ENCODE results near the gene ANK3. TPM values are rescaled to one million over a fixed set of nuclear protein-coding genes. Genes with fewer than 3 reads are reported as not detected.

ANK3 gene
- polyA plus RNA-seq, 4 donors: 9.9 to 81.4 (median 35.5) TPM

DNA sequence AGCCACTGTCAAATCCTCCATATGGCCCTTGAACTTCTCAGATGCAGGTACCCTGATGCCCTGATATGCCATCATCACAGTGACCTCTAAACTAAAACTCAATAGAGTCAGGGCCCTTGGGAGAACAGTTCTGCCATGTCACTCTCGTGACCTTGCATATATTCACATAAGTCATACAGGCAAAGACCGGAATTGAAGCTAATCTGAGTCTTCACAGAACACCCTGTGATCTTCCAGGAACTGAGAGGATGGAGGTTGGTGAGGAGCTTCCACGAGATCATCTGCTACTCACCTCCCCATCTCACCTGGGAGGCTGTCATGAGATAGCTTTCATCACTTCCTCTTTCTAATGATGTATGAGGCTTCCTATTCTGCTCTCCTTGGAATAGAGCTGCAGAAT, 254.7 kb downstream of the ANK3 start:
- no peak for DNase-seq
- no peak for FAIRE-seq
- peaks cover 0 to 10% (median 0%) of the 10 kb centered on the region in 3 donors for H3K36me3 ChIP-seq (ENCODE audit: control insufficient read depth in 3 of 3, insufficient read depth in 2 of 3, low read depth in 1 of 3, low read length in 3 of 3)
- no peaks in the 10 kb centered on the region for H3K27me3 ChIP-seq (ENCODE audit: control insufficient read depth in 3 of 3, insufficient read depth in 3 of 3, low read length in 3 of 3)
- H3K4me1 ChIP-seq (ENCODE audit: control insufficient read depth in 3 of 3, insufficient read depth in 2 of 3, low read depth in 1 of 3, low read length in 2 of 3): peaks cover 0 to 11% (median 0%) of the 10 kb centered on the region in 3 donors
- H3K9me3 ChIP-seq (ENCODE audit: control insufficient read depth in 2 of 2, insufficient read depth in 1 of 2, low read depth in 1 of 2, low read length in 1 of 2): no peaks in the 10 kb centered on the region
- WGBS, 3 donors: 82 to 96% (median 82%) methylated on average over 3 of the region's 3 CpGs
- H3K4me3 ChIP-seq (ENCODE audit: low read depth in 1 of 3, low read length in 3 of 3): no peak overlapping the region
- H3K27ac ChIP-seq (ENCODE audit: low read depth in 1 of 3, low read length in 2 of 3): no peak overlapping the region

DNA sequence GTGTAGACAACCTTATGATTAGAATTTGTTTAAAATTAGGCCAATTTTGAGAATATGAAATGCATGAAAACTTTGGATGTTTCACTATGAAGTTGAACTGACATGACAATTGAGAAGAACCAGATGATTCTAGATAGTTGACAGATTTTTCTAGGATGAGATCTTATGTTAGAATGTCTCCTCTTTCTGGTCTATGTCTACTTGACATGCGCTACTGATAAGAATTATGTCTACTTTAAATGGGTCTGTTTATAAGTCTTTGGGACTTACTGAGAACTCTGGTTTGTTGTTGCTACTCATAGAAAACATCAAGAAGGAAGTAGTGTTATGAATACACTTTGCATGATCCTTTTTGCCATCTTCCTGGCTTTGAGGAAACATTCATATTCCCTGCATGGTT, 255.1 kb downstream of the ANK3 start:
- Histone ChIP-seq H3K9me3 (ENCODE audit: control insufficient read depth in 2 of 2, insufficient read depth in 1 of 2, low read depth in 1 of 2, low read length in 1 of 2) (no peaks in the 10 kb centered on the region), H3K4me3 (ENCODE audit: low read depth in 1 of 3, low read length in 3 of 3) (no peak overlapping the region), H3K36me3 (ENCODE audit: control insufficient read depth in 3 of 3, insufficient read depth in 2 of 3, low read depth in 1 of 3, low read length in 3 of 3) (peaks cover 0 to 10% (median 0%) of the 10 kb centered on the region in 3 donors), H3K4me1 (ENCODE audit: control insufficient read depth in 3 of 3, insufficient read depth in 2 of 3, low read depth in 1 of 3, low read length in 2 of 3) (peaks cover 0 to 11% (median 0%) of the 10 kb centered on the region in 3 donors), H3K27ac (ENCODE audit: low read depth in 1 of 3, low read length in 2 of 3) (no peak overlapping the region), H3K27me3 (ENCODE audit: control insufficient read depth in 3 of 3, insufficient read depth in 3 of 3, low read length in 3 of 3) (no peaks in the 10 kb centered on the region)
- WGBS, 3 donors: 97 to 100% (median 97%) methylated on average over 1 of the region's 1 CpG
- DNase-seq: no peak
- no peak for FAIRE-seq

DNA sequence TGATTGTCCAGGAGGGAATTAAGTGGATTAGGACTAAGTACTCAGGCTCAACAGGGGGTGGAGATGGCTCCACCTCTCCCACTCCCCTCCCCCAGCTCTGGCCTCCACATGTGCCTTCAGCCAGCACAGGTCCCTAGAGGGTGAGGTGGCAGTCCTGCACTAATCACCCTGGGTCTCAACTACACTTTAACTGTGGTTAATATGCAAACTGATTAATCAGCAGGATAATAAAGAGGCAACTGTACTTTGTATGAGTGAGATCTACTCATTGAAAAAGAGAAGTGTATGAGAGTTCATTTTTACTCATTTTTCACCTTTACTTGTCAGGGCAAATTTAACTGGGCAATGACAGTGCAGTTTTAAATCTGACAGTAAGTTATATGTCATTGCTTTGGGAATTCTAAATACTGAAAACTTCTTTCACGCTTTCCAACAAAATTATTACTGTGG, 259.5 kb downstream of the ANK3 start:
- peak; percentile 78 to 90 for DNase-seq
- H3K36me3 ChIP-seq (ENCODE audit: control insufficient read depth in 3 of 3, insufficient read depth in 2 of 3, low read depth in 1 of 3, low read length in 3 of 3): peaks cover 0 to 15% (median 0%) of the 10 kb centered on the region in 3 donors
- 78 to 84% (median 83%) methylated on average over 1 of the region's 1 CpG for WGBS, 3 donors
- H3K27me3 ChIP-seq (ENCODE audit: control insufficient read depth in 3 of 3, insufficient read depth in 3 of 3, low read length in 3 of 3): no peaks in the 10 kb centered on the region
- peaks cover 0 to 9% (median 0%) of the 10 kb centered on the region in 3 donors for H3K4me1 ChIP-seq (ENCODE audit: control insufficient read depth in 3 of 3, insufficient read depth in 2 of 3, low read depth in 1 of 3, low read length in 2 of 3)
- H3K4me3 ChIP-seq (ENCODE audit: low read depth in 1 of 3, low read length in 3 of 3): no peak overlapping the region
- H3K9me3 ChIP-seq (ENCODE audit: control insufficient read depth in 2 of 2, insufficient read depth in 1 of 2, low read depth in 1 of 2, low read length in 1 of 2): no peaks in the 10 kb centered on the region
- peak overlapping the region in 1 of 3 donors; percentile 57 for H3K27ac ChIP-seq (ENCODE audit: low read depth in 1 of 3, low read length in 2 of 3)
- no peak for FAIRE-seq

DNA sequence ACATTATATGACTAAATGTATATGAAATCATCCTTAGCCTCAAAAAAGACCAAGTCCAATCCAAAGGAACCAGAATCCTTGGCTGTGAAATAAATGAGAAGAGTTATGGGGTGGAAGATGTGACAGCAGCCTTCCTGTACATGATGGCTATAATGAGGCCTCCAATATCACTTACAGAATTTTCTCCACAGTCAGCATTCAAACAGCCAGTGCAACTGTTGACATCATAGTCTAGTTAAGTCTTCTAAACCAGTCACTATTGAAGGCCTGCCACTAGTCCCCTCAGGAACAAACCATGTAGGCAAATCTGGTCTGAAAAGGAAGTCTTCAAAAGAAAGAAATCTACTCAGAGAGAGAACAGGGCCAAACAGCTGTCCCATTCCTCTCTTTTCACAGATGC, 263.8 kb downstream of the ANK3 start:
- Histone ChIP-seq H3K27me3 (ENCODE audit: control insufficient read depth in 3 of 3, insufficient read depth in 3 of 3, low read length in 3 of 3) (no peaks in the 10 kb centered on the region), H3K4me3 (ENCODE audit: low read depth in 1 of 3, low read length in 3 of 3) (no peak overlapping the region), H3K27ac (ENCODE audit: low read depth in 1 of 3, low read length in 2 of 3) (no peak overlapping the region), H3K4me1 (ENCODE audit: control insufficient read depth in 3 of 3, insufficient read depth in 2 of 3, low read depth in 1 of 3, low read length in 2 of 3) (peaks cover 0 to 5% (median 0%) of the 10 kb centered on the region in 3 donors), H3K9me3 (ENCODE audit: control insufficient read depth in 2 of 2, insufficient read depth in 1 of 2, low read depth in 1 of 2, low read length in 1 of 2) (no peaks in the 10 kb centered on the region), H3K36me3 (ENCODE audit: control insufficient read depth in 3 of 3, insufficient read depth in 2 of 3, low read depth in 1 of 3, low read length in 3 of 3) (peaks cover 0 to 8% (median 0%) of the 10 kb centered on the region in 3 donors)
- FAIRE-seq: no peak
- DNase-seq: no peak

GRCh38 chr10:60124536-60124935, 265.1 kb downstream of the ANK3 start:
- no peaks in the 10 kb centered on the region for H3K4me1 ChIP-seq (ENCODE audit: control insufficient read depth in 3 of 3, insufficient read depth in 2 of 3, low read depth in 1 of 3, low read length in 2 of 3)
- 88 to 94% (median 92%) methylated on average over 5 of the region's 5 CpGs for WGBS, 3 donors
- H3K36me3 ChIP-seq (ENCODE audit: control insufficient read depth in 3 of 3, insufficient read depth in 2 of 3, low read depth in 1 of 3, low read length in 3 of 3): peaks cover 0 to 8% (median 0%) of the 10 kb centered on the region in 3 donors
- FAIRE-seq (no peak), DNase-seq (no peak)
- H3K27ac ChIP-seq (ENCODE audit: low read depth in 1 of 3, low read length in 2 of 3): no peak overlapping the region
- no peak overlapping the region for H3K4me3 ChIP-seq (ENCODE audit: low read depth in 1 of 3, low read length in 3 of 3)
- no peaks in the 10 kb centered on the region for H3K9me3 ChIP-seq (ENCODE audit: control insufficient read depth in 2 of 2, insufficient read depth in 1 of 2, low read depth in 1 of 2, low read length in 1 of 2)
- no peaks in the 10 kb centered on the region for H3K27me3 ChIP-seq (ENCODE audit: control insufficient read depth in 3 of 3, insufficient read depth in 3 of 3, low read length in 3 of 3)

DNA sequence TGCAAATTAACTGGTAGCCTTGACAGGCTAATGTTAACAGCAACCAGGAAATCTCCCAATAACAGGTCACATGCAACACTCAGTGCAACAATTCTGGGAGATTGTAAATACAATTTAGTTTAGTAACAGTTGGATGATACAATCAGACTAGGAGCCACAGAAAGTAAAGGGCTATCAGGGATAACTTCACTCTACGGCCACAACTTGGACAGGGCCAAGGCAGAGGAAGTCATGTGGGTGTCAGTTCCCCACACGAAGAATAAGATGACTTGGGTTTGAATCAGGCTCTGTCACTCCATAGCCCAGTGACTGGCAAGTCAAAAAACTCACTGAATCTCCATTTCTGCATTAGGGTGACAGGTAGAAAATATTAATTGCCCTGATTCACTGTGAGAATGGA, 266.0 kb downstream of the ANK3 start:
- 68 to 85% (median 73%) methylated on average over 2 of the region's 2 CpGs for WGBS, 3 donors
- DNase-seq (no peak), FAIRE-seq (no peak)

GRCh38 chr10:60123172-60123571, 266.5 kb downstream of the ANK3 start:
- WGBS, 3 donors: 66 to 74% (median 72%) methylated on average over 3 of the region's 3 CpGs
- Histone ChIP-seq H3K27me3 (ENCODE audit: control insufficient read depth in 3 of 3, insufficient read depth in 3 of 3, low read length in 3 of 3) (no peaks in the 10 kb centered on the region), H3K4me3 (ENCODE audit: low read depth in 1 of 3, low read length in 3 of 3) (no peak overlapping the region), H3K9me3 (ENCODE audit: control insufficient read depth in 2 of 2, insufficient read depth in 1 of 2, low read depth in 1 of 2, low read length in 1 of 2) (no peaks in the 10 kb centered on the region), H3K36me3 (ENCODE audit: control insufficient read depth in 3 of 3, insufficient read depth in 2 of 3, low read depth in 1 of 3, low read length in 3 of 3) (peaks cover 0 to 7% (median 0%) of the 10 kb centered on the region in 3 donors), H3K4me1 (ENCODE audit: control insufficient read depth in 3 of 3, insufficient read depth in 2 of 3, low read depth in 1 of 3, low read length in 2 of 3) (no peaks in the 10 kb centered on the region), H3K27ac (ENCODE audit: low read depth in 1 of 3, low read length in 2 of 3) (no peak overlapping the region)
- no peak for DNase-seq
- FAIRE-seq: no peak

More for the DNA sequence above, 266.0 kb downstream of the ANK3 start:
- H3K9me3 ChIP-seq (ENCODE audit: control insufficient read depth in 2 of 2, insufficient read depth in 1 of 2, low read depth in 1 of 2, low read length in 1 of 2): no peaks in the 10 kb centered on the region
- H3K27ac ChIP-seq (ENCODE audit: low read depth in 1 of 3, low read length in 2 of 3): no peak overlapping the region
- peaks cover 0 to 7% (median 0%) of the 10 kb centered on the region in 3 donors for H3K36me3 ChIP-seq (ENCODE audit: control insufficient read depth in 3 of 3, insufficient read depth in 2 of 3, low read depth in 1 of 3, low read length in 3 of 3)
- H3K4me1 ChIP-seq (ENCODE audit: control insufficient read depth in 3 of 3, insufficient read depth in 2 of 3, low read depth in 1 of 3, low read length in 2 of 3): no peaks in the 10 kb centered on the region
- no peak overlapping the region for H3K4me3 ChIP-seq (ENCODE audit: low read depth in 1 of 3, low read length in 3 of 3)
- no peaks in the 10 kb centered on the region for H3K27me3 ChIP-seq (ENCODE audit: control insufficient read depth in 3 of 3, insufficient read depth in 3 of 3, low read length in 3 of 3)

GRCh38 chr10:60122190-60122589, 267.5 kb downstream of the ANK3 start:
- Histone ChIP-seq H3K36me3 (ENCODE audit: control insufficient read depth in 3 of 3, insufficient read depth in 2 of 3, low read depth in 1 of 3, low read length in 3 of 3) (peaks cover 0 to 7% (median 0%) of the 10 kb centered on the region in 3 donors), H3K4me1 (ENCODE audit: control insufficient read depth in 3 of 3, insufficient read depth in 2 of 3, low read depth in 1 of 3, low read length in 2 of 3) (no peaks in the 10 kb centered on the region), H3K27ac (ENCODE audit: low read depth in 1 of 3, low read length in 2 of 3) (no peak overlapping the region), H3K4me3 (ENCODE audit: low read depth in 1 of 3, low read length in 3 of 3) (no peak overlapping the region), H3K27me3 (ENCODE audit: control insufficient read depth in 3 of 3, insufficient read depth in 3 of 3, low read length in 3 of 3) (no peaks in the 10 kb centered on the region), H3K9me3 (ENCODE audit: control insufficient read depth in 2 of 2, insufficient read depth in 1 of 2, low read depth in 1 of 2, low read length in 1 of 2) (no peaks in the 10 kb centered on the region)
- 68 to 93% (median 81%) methylated on average over 2 of the region's 2 CpGs for WGBS, 3 donors
- DNase-seq: no peak
- no peak for FAIRE-seq

All from small intestine (tissue), 7 donors.